Suppressor macrophage treated with lipopolysaccharide for 1 hour (primary cell): ENCODE data around the gene DHDH.

Source experiments
- DNase-seq, 3 donors: peaks; one replicate each; pipeline ENCODE4 v3.0.0-alpha.2; 2020 to 2022

The DHDH gene

GRCh38 chr19:48950830-48951519 is 17.5 kb downstream of the DHDH start:
- no peak for DNase-seq

DNA sequence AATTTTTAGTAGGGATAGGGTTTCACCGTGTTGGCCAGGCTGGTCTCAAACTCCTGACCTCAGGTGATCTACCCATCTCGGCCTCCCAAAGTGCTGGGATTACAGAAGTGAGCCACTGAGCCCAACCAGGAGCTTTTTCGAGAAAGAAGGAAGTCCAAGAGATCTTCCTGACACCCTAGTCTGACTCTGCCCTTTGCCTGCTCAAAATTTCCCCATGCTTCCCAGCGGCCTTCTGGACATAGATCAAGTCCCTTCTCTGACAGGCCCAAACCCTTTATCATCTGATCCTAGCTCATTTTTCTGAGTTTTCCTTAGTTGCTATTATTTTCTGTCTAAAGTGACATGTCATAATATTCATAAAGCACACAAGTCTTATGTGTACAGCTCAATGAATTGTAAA is 19.6 kb downstream of the DHDH start:
- peak; percentile 62 to 63 (median 63) for DNase-seq

- DNase-seq: no peak
These were observed 20.6 kb downstream of the DHDH start for GRCh38 chr19:48953990-48954594.

- peak; percentile 82 to 94 (median 90) for DNase-seq
These were observed 21.3 kb downstream of the DHDH start, which contains the start of gene BAX for GRCh38 chr19:48954595-48955307. Gene BAX, plus strand, starts transcription at chr19:48954875. Its CDS starts 54 bp downstream, at chr19:48954929.

DNA sequence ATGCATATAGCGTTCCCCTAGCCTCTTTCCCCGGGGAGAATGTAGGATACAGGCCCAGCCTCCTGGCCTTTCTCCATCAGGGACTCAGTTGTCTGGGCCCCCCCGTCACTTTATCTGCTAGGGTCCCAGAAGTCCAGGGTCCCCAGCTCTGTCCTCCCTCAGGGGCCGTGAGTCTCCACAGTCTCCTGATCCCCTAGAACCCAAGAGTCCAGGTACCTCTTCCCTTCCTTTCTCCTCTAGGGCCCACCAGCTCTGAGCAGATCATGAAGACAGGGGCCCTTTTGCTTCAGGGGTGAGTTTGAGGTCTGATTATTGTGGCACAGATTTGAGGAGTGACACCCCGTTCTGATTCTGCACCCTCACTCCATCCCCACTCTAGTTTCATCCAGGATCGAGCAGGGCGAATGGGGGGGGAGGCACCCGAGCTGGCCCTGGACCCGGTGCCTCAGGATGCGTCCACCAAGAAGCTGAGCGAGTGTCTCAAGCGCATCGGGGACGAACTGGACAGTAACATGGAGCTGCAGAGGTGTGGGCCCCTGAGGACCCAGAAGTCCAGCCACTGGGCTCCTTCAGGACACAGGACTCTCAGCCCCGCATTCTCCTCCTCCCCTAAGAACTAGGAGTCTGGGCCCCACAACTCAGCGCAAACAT is 21.9 kb downstream of the DHDH start:
- DNase-seq: no peak

DNA sequence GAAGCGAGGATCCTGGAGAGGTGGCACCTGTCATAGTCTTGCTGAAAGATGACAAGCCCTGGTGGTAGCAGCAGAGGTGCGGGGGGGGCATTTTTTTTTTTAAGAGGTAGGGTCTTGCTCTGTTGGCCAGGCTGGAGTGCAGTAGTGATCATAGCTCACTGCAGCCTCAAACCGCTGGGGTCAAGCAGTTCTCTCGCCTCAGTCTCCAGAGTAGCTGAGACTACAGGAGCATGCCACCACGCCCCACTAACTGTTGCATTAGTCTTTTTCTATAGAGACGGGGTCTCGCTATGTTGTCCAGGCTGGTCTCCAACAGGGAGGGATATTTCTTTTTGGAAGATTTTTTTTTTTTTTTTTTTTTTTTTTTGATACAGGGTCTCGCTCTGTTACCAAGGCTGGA is 24.5 kb downstream of the DHDH start:
- no peak for DNase-seq

DNA sequence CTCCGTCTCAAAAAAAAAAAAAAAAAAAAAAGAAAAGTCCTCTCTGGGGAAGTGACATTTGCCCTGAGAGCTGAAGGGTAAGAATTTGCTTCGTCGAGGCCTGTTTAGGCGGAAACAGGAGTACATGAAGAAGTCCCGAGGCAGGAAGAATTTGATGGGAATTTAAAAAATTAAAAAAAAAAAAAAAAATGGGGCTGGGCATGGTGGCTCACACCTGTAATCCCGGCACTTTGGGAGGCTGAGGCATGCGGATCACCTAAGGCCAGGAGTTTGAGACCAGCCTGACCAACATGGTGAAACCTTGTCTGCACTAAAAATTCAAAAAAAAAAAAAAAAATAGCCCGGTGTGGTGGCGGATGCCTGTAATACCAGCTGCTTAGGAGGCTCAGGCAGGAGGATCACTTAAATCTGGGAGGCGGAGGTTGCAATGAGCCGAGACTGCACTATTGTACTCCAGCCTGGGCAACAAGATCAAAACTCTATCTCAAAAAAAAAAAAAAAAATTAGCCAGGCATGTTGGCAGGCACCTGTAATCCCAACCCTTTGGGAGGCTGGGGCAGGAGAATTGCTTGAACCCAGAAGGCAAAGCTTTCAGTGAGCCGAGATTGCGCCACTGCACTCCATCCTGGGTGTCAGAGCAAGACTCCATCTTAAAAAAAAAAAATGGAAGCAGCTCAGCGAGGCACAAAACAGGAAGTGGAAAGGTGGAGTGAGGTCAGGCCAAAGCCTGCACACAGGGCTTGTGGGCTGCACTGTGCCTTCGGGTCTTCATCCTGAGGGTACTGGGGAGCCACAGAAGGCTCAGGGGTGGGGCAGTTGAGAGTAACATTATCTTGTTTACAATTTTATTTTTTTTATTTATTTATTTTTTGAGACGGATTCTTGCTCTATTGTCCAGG is 26.1 kb downstream of the DHDH start:
- DNase-seq: peak; percentile 42 to 61 (median 59)

GRCh38 chr19:48961051-48961649 is 27.7 kb downstream of the DHDH start:
- DNase-seq: peak; percentile 71 to 81 (median 79)

GRCh38 chr19:48961673-48962028 is 28.2 kb downstream of the DHDH start:
- no peak for DNase-seq

GRCh38 chr19:48962029-48962848 is 28.7 kb downstream of the DHDH start:
- peak; percentile 73 to 86 (median 75) for DNase-seq

DNA sequence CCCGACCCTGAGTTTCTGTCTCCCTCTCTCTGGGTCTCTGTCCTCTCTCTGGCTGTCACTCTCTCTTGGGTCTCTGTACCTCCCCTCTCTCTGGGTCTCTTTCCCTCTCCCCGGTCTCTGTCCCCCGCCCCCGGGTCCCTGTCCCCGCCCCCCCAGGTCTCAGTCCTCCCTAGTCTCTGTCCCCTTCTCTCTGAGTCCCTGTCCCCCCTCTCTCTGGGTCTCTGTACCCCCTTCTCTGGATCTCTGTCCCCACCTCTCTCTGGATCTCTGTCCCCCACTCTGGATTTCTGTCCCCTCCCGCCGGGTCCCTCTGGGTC is 29.3 kb downstream of the DHDH start:
- DNase-seq: peak in 1 of 3 donors; percentile 36

DNA sequence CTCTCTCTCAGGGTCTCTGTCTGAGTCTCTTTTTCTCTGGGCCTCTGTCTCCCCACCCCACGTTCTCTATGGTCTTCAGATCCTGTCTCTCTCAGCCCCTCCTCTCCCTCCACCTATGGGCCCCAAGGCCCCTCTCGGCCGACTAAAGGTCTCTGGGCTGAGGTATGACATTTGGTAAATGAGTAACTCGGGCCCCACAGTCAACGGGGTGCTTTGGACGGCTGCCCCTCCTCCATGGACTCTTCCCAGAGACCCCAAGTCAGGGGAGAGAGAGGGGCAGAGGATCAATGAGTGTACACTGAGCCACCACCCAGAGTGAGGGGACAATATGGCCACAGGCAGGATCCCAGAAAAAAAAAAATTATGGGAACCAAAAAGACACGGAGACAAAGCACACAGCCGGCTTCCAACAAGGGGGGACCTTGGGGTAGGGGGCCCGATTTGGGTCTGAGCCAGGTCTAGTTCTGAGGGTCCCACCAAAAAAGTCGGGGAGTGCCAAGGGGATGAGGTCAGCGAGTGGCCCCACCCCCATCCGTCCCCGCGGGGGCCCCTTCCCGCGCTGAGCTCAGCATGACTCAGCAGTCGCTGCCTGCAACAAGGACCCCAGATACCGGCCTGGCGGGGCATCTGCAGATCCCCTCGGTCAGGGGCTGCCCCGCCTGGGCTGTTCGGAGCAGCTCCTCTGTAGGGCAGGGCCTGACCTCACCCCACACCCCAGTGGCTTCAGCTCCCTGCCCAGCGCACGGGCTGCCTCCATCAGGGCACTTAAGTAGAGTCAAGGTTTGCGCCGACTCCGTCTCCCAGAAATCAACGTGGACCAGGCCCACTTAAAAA is 30.1 kb downstream of the DHDH start:
- peak; percentile 81 to 91 (median 86) for DNase-seq

- peak in 1 of 3 donors; percentile 38 for DNase-seq
These were observed 30.9 kb downstream of the DHDH start for GRCh38 chr19:48964205-48965039.

DNA sequence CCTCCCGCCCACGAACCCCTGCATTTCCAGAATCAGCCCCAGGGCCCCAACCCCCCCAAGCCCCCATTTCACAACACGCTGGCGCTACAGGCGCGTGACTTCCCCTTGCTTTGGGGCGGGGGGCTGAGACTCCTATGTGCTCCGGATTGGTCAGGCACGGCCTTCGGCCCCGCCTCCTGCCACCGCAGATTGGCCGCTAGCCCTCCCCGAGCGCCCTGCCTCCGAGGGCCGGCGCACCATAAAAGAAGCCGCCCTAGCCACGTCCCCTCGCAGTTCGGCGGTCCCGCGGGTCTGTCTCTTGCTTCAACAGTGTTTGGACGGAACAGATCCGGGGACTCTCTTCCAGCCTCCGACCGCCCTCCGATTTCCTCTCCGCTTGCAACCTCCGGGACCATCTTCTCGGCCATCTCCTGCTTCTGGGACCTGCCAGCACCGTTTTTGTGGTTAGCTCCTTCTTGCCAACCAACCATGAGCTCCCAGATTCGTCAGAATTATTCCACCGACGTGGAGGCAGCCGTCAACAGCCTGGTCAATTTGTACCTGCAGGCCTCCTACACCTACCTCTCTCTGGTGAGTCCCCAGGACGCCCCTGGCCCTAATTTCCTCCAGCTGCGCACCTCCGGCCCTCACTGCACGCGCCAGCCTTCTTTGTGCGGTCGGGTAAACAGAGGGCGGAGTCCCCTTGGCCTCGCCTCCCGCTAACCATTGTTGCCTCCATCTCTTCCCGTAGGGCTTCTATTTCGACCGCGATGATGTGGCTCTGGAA is 31.7 kb downstream of the DHDH start, which contains the start of gene FTL:
Gene FTL, plus strand, starts transcription at position 270 of the 766 bp plus-strand sequence. Its CDS starts 199 bp downstream, at position 469.
- DNase-seq: peak; percentile 98 to 99 (median 99)

GRCh38 chr19:48965806-48966540 is 32.5 kb downstream of the DHDH start:
- peak; percentile 87 to 91 (median 88) for DNase-seq

- DNase-seq: peak; percentile 49 to 54 (median 50)
These were observed 33.2 kb downstream of the DHDH start for GRCh38 chr19:48966541-48967345.
